DND-41 (cell line): ENCODE data around the gene PTPN12.

Experiments used
- EZH2 ChIP-seq: IDR thresholded peaks from 3 replicates; pipeline ENCODE4 v1.6.1; 2012; ENCODE audit warnings: borderline replicate concordance, low read depth, mild to moderate bottlenecking, moderate library complexity, low read length, inconsistent platforms; ENCODE audit not compliant: severe bottlenecking
- TF ChIP-seq, protein P1 (sequence below): IDR thresholded peaks from 2 replicates; pipeline ENCODE4 v1.5.1; 2012; ENCODE audit warnings: borderline replicate concordance, low read length, moderate library complexity, mild to moderate bottlenecking; ENCODE audit not compliant: poor library complexity, severe bottlenecking; ENCODE audit errors: extremely low read depth

DNA sequence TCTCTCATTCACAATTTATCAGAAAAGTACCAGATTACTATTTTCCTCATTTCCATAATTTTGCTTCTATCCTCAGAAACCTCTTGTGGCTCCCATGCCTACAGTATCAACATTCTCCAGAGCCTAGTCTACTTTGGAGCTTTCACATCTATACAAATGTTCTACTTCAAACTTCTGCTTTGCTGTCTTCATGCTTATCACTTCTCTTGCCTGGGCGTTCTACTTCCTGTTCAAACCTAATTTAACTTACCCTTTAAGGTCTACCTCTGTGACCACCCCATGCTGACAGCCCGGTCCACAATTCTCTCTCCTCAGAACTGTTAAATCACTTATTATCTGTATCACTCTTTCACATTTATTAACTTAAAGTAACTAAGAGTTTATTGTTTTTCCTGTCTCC is 6.1 kb upstream of the PTPN12 start:
- TF ChIP-seq, protein P1, sequence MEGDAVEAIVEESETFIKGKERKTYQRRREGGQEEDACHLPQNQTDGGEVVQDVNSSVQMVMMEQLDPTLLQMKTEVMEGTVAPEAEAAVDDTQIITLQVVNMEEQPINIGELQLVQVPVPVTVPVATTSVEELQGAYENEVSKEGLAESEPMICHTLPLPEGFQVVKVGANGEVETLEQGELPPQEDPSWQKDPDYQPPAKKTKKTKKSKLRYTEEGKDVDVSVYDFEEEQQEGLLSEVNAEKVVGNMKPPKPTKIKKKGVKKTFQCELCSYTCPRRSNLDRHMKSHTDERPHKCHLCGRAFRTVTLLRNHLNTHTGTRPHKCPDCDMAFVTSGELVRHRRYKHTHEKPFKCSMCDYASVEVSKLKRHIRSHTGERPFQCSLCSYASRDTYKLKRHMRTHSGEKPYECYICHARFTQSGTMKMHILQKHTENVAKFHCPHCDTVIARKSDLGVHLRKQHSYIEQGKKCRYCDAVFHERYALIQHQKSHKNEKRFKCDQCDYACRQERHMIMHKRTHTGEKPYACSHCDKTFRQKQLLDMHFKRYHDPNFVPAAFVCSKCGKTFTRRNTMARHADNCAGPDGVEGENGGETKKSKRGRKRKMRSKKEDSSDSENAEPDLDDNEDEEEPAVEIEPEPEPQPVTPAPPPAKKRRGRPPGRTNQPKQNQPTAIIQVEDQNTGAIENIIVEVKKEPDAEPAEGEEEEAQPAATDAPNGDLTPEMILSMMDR, result no peak
- no peak for TF ChIP-seq EZH2
